ENCODE results near the gene CDK5RAP2.
"Not testable (repeated sequence)": the region's sequence is repeated elsewhere in the genome, so short reads cannot be mapped to it uniquely, and the experiment has no call there.

CDK5RAP2 gene

GRCh38 chr9:120544441-120544840 is 35.5 kb downstream of the CDK5RAP2 start:
- DNase-seq (ENCODE audit: low read depth in 2 of 2) = no peak

GRCh38 chr9:120542701-120543490 is 37.1 kb downstream of the CDK5RAP2 start:
- DNase-seq (ENCODE audit: low read depth in 2 of 2) = no peak

- DNase-seq (ENCODE audit: low read depth in 2 of 2) = no peak
Measured at GRCh38 chr9:120541921-120542320, 38.0 kb downstream of the CDK5RAP2 start.

GRCh38 chr9:120539951-120540350 is 40.0 kb downstream of the CDK5RAP2 start:
- DNase-seq (ENCODE audit: low read depth in 2 of 2) = no peak

- no peak for DNase-seq (ENCODE audit: low read depth in 2 of 2)
Measured at GRCh38 chr9:120538339-120538738, 41.6 kb downstream of the CDK5RAP2 start.

- no peak for DNase-seq (ENCODE audit: low read depth in 2 of 2)
Measured at GRCh38 chr9:120536949-120537640, 42.9 kb downstream of the CDK5RAP2 start.

- no peak for DNase-seq (ENCODE audit: low read depth in 2 of 2)
Measured at GRCh38 chr9:120536094-120536493, 43.9 kb downstream of the CDK5RAP2 start.

GRCh38 chr9:120534266-120534665 is 45.7 kb downstream of the CDK5RAP2 start:
- DNase-seq (ENCODE audit: low read depth in 2 of 2) = no peak

GRCh38 chr9:120532891-120533290 is 47.1 kb downstream of the CDK5RAP2 start:
- DNase-seq (ENCODE audit: low read depth in 2 of 2) = no peak

GRCh38 chr9:120532475-120532874 is 47.5 kb downstream of the CDK5RAP2 start:
- no peak for DNase-seq (ENCODE audit: low read depth in 2 of 2)

- no peak for DNase-seq (ENCODE audit: low read depth in 2 of 2)
Measured at GRCh38 chr9:120531683-120532300, 48.2 kb downstream of the CDK5RAP2 start.

- DNase-seq (ENCODE audit: low read depth in 2 of 2) = not testable (repeated sequence)
Measured at GRCh38 chr9:120530220-120530832, 49.6 kb downstream of the CDK5RAP2 start.

- no peak for DNase-seq (ENCODE audit: low read depth in 2 of 2)
Measured at GRCh38 chr9:120528829-120529228, 51.1 kb downstream of the CDK5RAP2 start.

- no peak for DNase-seq (ENCODE audit: low read depth in 2 of 2)
Measured at GRCh38 chr9:120528327-120528726, 51.6 kb downstream of the CDK5RAP2 start.

- DNase-seq (ENCODE audit: low read depth in 2 of 2) = no peak
Measured at GRCh38 chr9:120526534-120526933, 53.4 kb downstream of the CDK5RAP2 start.

- no peak for DNase-seq (ENCODE audit: low read depth in 2 of 2)
Measured at GRCh38 chr9:120524863-120525262, 55.1 kb downstream of the CDK5RAP2 start.

GRCh38 chr9:120524038-120524437 is 55.9 kb downstream of the CDK5RAP2 start:
- no peak for DNase-seq (ENCODE audit: low read depth in 2 of 2)

- no peak for DNase-seq (ENCODE audit: low read depth in 2 of 2)
Measured at GRCh38 chr9:120522558-120522957, 57.4 kb downstream of the CDK5RAP2 start.

GRCh38 chr9:120522032-120522431 is 57.9 kb downstream of the CDK5RAP2 start:
- DNase-seq (ENCODE audit: low read depth in 2 of 2) = no peak

GRCh38 chr9:120521101-120521500 is 58.9 kb downstream of the CDK5RAP2 start:
- DNase-seq (ENCODE audit: low read depth in 2 of 2) = no peak

- not testable (repeated sequence) for DNase-seq (ENCODE audit: low read depth in 2 of 2)
Measured at GRCh38 chr9:120515996-120516395, 64.0 kb downstream of the CDK5RAP2 start.

GRCh38 chr9:120515481-120515880 is 64.5 kb downstream of the CDK5RAP2 start:
- DNase-seq (ENCODE audit: low read depth in 2 of 2) = not testable (repeated sequence)

All from stimulated activated CD8-positive, alpha-beta memory T cell treated with anti-CD3 and anti-CD28 coated beads, Interleukin-2, amount 100 ng/mL, for 48 hours (primary cell).